Measurements from ENCODE around the gene TCP11L1.

The TCP11L1 gene

DNA sequence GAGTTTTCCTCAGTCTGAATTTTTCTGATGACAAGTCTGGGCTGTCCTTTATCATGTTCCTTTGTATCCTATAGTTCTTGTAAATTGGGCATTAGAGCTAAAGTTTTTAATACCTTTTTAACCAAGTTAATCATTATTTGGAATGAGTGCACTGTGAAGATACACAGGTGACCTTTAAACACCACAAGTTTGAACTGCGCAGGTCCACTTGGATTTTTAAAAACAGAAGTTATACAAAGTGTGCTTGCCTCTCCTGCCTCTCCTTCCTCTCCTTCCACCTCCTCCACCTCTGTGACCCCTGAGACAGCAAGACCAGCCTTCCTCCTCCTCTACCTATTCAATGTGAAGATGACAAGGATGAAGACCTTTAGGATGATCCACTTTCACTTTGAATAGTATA lies 4.4 kb upstream of the TCP11L1 start (continued):
- no peak for TF ChIP-seq PRDM10 (tag by site-specific recombination; IDR thresholded peaks at IDR 0.05)

GRCh38 chr11:33040033-33040861 lies 875 bp downstream of the TCP11L1 start:
- ChIA-PET POLR2A (interaction anchor here (0.5 to 2.6 kb wide), 10 partner anchors 11 to 1318 kb away, joined by 3 to 47 read pairs (median 3); partner anchors contain the start of gene DEPDC7), CTCF (interaction anchor here (1.0 to 1.9 kb wide), 2 partner anchors 25 to 33 kb away, joined by 3 to 11 read pairs; no protein-coding TSS in a partner anchor)
- Histone ChIP-seq H3K4me3 (ENCODE audit: low read depth, low read length) (peak overlapping the region; percentile 96), H3K4me1 (ENCODE audit: control insufficient read depth, insufficient read depth, low read length) (peaks cover 8% of the 10 kb centered on the region; the same call in 1 of the 2 replicates), H3K27ac (ENCODE audit: extremely low read depth, low read depth, low read length) (peak overlapping the region; percentile 94), H3K9me3 (ENCODE audit: control insufficient read depth, insufficient read depth, low read depth, low read length) (no peaks in the 10 kb centered on the region), H3K36me3 (ENCODE audit: control insufficient read depth in 2 of 2, insufficient read depth in 1 of 2, low read length in 2 of 2) (peaks cover 0 to 12% of the 10 kb centered on the region in 2 experiments; a peak in 2 of 3 replicates)
- TF ChIP-seq PRDM2 (tag by site-specific recombination; IDR thresholded peaks at IDR 0.05; ENCODE audit: borderline replicate concordance) = no peak
- no peak for TF ChIP-seq ZNF280C (tag by site-specific recombination; IDR thresholded peaks at IDR 0.05)
- TF ChIP-seq ZNF777 (tag by site-specific recombination; IDR thresholded peaks at IDR 0.05; ENCODE audit: borderline replicate concordance) = no peak
- no peak for TF ChIP-seq ZNF791 (tag by site-specific recombination; IDR thresholded peaks at IDR 0.05)
- no peak for TF ChIP-seq ZNF544 (tag by site-specific recombination; IDR thresholded peaks at IDR 0.05)
- peak; percentile 64; the same call in 1 of the 2 replicates for TF ChIP-seq PRDM10 (tag by site-specific recombination; IDR thresholded peaks at IDR 0.05)
- no peak for TF ChIP-seq KLF17 (tag by site-specific recombination; IDR thresholded peaks at IDR 0.05)
- TF ChIP-seq ZNF707 (tag by site-specific recombination; IDR thresholded peaks at IDR 0.05) = no peak
- 0 out of 2 replicates have a peak, but pooled peaks have one; percentile 22 for TF ChIP-seq SCRT1 (tag by site-specific recombination; IDR thresholded peaks at IDR 0.05; ENCODE audit: borderline replicate concordance)
- TF ChIP-seq, protein P1, sequence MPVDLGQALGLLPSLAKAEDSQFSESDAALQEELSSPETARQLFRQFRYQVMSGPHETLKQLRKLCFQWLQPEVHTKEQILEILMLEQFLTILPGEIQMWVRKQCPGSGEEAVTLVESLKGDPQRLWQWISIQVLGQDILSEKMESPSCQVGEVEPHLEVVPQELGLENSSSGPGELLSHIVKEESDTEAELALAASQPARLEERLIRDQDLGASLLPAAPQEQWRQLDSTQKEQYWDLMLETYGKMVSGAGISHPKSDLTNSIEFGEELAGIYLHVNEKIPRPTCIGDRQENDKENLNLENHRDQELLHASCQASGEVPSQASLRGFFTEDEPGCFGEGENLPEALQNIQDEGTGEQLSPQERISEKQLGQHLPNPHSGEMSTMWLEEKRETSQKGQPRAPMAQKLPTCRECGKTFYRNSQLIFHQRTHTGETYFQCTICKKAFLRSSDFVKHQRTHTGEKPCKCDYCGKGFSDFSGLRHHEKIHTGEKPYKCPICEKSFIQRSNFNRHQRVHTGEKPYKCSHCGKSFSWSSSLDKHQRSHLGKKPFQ (tag by site-specific recombination; IDR thresholded peaks at IDR 0.05) = no peak
- TF ChIP-seq ZNF416 (tag by site-specific recombination; IDR thresholded peaks at IDR 0.05) = no peak
- no peak for TF ChIP-seq ZNF654 (tag by site-specific recombination; IDR thresholded peaks at IDR 0.05; ENCODE audit: low read depth)
